GM12878 (cell line): Measurements from ENCODE around the gene NFS1. TPM values are rescaled to one million over a fixed set of nuclear protein-coding genes. Genes with fewer than 3 reads are reported as not detected.

Experiments used
- ATAC-seq: fragments of 200-7000 bp; cut with Tn5 transposase; 3 replicates; pipeline ENCODE4 v1.9.1; 2020; ENCODE audit warnings: mild to moderate bottlenecking, moderate library complexity
- BruUV-seq: library from RNA; stranded (reverse); fragments of 400-500 nt; replicated peaks from 2 replicates; lab custom pipeline; 2021; lab: Mats Ljungman, UMichigan
- CTCF ChIA-PET: fragments of 300-600 bp; sonication (Branson Sonifier 250); formaldehyde crosslinking; extraction: SDS; loops from one replicate; lab custom pipeline; 2021; ENCODE audit warnings: inconsistent platforms; lab: Yijun Ruan, JAX
- POLR2A ChIA-PET: fragments of 350-600 bp; formaldehyde crosslinking; extraction: SDS; loops from one replicate; lab custom pipeline; 2021; ENCODE audit warnings: inconsistent platforms; lab: Charles Lee
- RAD21 ChIA-PET: fragments of 300-600 bp; sonication (Branson Sonifier 250); formaldehyde crosslinking; loops from one replicate; lab custom pipeline; 2023; ENCODE audit warnings: antibody characterized with exemption; ENCODE audit not compliant: unreplicated experiment; lab: Charles Lee
- SMC1A ChIA-PET: fragments of 300-600 bp; sonication (Branson Sonifier 250); formaldehyde crosslinking; loops from one replicate; lab custom pipeline; 2023; ENCODE audit not compliant: unreplicated experiment, uncharacterized antibody; lab: Charles Lee
- DNase-seq: peaks from one replicate; pipeline ENCODE4 v3.0.0-alpha.2; 2011; ENCODE audit warnings: low read depth, low spot score
- FAIRE-seq: peaks from 3 replicates; lab custom pipeline; 2011; peaks lifted over from hg19 to GRCh38; lab: Jason Lieb, UNC
- H2AFZ ChIP-seq: 2 replicates; pipeline ENCODE4 v1.6.0; 2011; ENCODE audit warnings: low read depth, low read length, control low read depth; ENCODE audit not compliant: control insufficient read depth
- H3K27ac ChIP-seq: 2 replicates; pipeline ENCODE4 v1.5.1; 2011; ENCODE audit warnings: control low read depth; ENCODE audit not compliant: control insufficient read depth, insufficient read depth
- H3K27me3 ChIP-seq, 2 experiments: replicated peaks in 1 of 2; 2 replicates each; pipeline versions ENCODE4 v1.6.0 to v1.6.1; 2011; ENCODE audit warnings: low read length in 1 of 2; ENCODE audit not compliant: control insufficient read depth in 2 of 2, insufficient read depth in 2 of 2
- H3K36me3 ChIP-seq, 2 experiments: 2 replicates each; pipeline ENCODE4 v1.5.1; 2011; ENCODE audit warnings: low read length in 1 of 2; ENCODE audit not compliant: control insufficient read depth in 2 of 2, insufficient read depth in 2 of 2
- H3K4me1 ChIP-seq: 2 replicates; pipeline ENCODE4 v1.6.1; 2011; ENCODE audit warnings: mild to moderate bottlenecking, low read length, moderate library complexity, mixed read lengths; ENCODE audit not compliant: control insufficient read depth, insufficient read depth
- H3K4me2 ChIP-seq: 2 replicates; pipeline ENCODE4 v1.6.0; 2011; ENCODE audit warnings: control low read depth; ENCODE audit not compliant: control insufficient read depth, insufficient read depth
- H3K4me3 ChIP-seq: fragments of 200-600 bp; sonication (generic); 2 replicates; pipeline ENCODE4 v1.5.1; 2016
- H3K79me2 ChIP-seq: 2 replicates; pipeline ENCODE4 v1.6.0; 2011; ENCODE audit warnings: low read length; ENCODE audit not compliant: control insufficient read depth, insufficient read depth
- H3K9ac ChIP-seq: 2 replicates; pipeline ENCODE4 v1.8.0; 2011; ENCODE audit warnings: low read length, control low read depth, mixed read lengths; ENCODE audit not compliant: control insufficient read depth, insufficient read depth
- H3K9me3 ChIP-seq: replicated peaks from 3 replicates; pipeline ENCODE4 v1.5.1; 2011; ENCODE audit warnings: mild to moderate bottlenecking, low read length; ENCODE audit not compliant: control insufficient read depth, insufficient read depth
- H4K20me1 ChIP-seq: 2 replicates; pipeline ENCODE4 v1.6.0; 2011; ENCODE audit not compliant: control insufficient read depth, insufficient read depth
- BCL11A ChIP-seq: IDR thresholded peaks from 2 replicates; pipeline ENCODE4 v1.6.1; 2011; ENCODE audit warnings: low read depth, low read length
- FOXK2 ChIP-seq: fragments of 450-650 bp; IDR thresholded peaks from 2 replicates; pipeline ENCODE4 v1.6.1; 2017; ENCODE audit warnings: mild to moderate bottlenecking, moderate library complexity
- HCFC1 ChIP-seq: fragments of 150-350 bp; IDR thresholded peaks from 2 replicates; pipeline ENCODE4 v1.6.1; 2014; ENCODE audit warnings: low read length
- JUND ChIP-seq: IDR thresholded peaks from 2 replicates; pipeline ENCODE4 v1.6.1; 2012; ENCODE audit warnings: low read depth, mild to moderate bottlenecking, low read length, improper control_type of control experiment, moderate library complexity
- KLF5 ChIP-seq: fragments of 450-650 bp; IDR thresholded peaks from 2 replicates; pipeline ENCODE4 v1.6.1; 2014; ENCODE audit warnings: mild to moderate bottlenecking; ENCODE audit not compliant: partially characterized antibody
- MXI1 ChIP-seq: fragments of 150-350 bp; IDR thresholded peaks from 2 replicates; pipeline ENCODE4 v1.6.1; 2011; ENCODE audit warnings: low read depth, mild to moderate bottlenecking, inconsistent platforms, low read length, improper control_type of control experiment
- NRF1 ChIP-seq: conservative IDR thresholded peaks from 2 replicates; pipeline ENCODE4 v1.6.1; 2011; ENCODE audit warnings: mild to moderate bottlenecking, low read depth, low read length, improper control_type of control experiment
- RUNX3 ChIP-seq: IDR thresholded peaks from 2 replicates; pipeline ENCODE4 v1.6.1; 2012; ENCODE audit warnings: low read length, inconsistent platforms
- SRF ChIP-seq, 2 experiments: IDR thresholded peaks; 2 replicates each; pipeline ENCODE4 v1.6.1; 2011; ENCODE audit warnings: low read depth in 2 of 2, low read length in 2 of 2, mild to moderate bottlenecking in 1 of 2, moderate library complexity in 1 of 2
- STAT1 ChIP-seq: fragments of 450-650 bp; conservative IDR thresholded peaks from 2 replicates; pipeline ENCODE4 v1.6.1; 2014; ENCODE audit warnings: antibody characterized with exemption, mild to moderate bottlenecking
- TARDBP ChIP-seq: IDR thresholded peaks from 2 replicates; pipeline ENCODE4 v1.6.1; 2016; ENCODE audit warnings: borderline replicate concordance
- ZNF622 ChIP-seq: fragments of 450-650 bp; IDR thresholded peaks from 2 replicates; pipeline ENCODE4 v1.6.1; 2017; ENCODE audit warnings: mild to moderate bottlenecking, inconsistent platforms
- WGBS: methylation state at CpG from one replicate; pipeline ENCODE4 v1.1.6; 2016; ENCODE audit warnings: low lambda C conversion rate; ENCODE audit not compliant: insufficient replicate concordance, insufficient coverage; ENCODE audit errors: missing lambda C conversion rate; 5-methylcytosine and 5-hydroxymethylcytosine counted together
- in situ Hi-C: fragments of 300-500 bp; cut with MboI; formaldehyde crosslinking; loops from 9 replicates; pipeline ENCODE4 v1.14.3; 2018; ENCODE audit warnings: mixed read lengths
- intact Hi-C: fragments of 100-400 bp; cut with micrococcal nuclease; formaldehyde crosslinking; loops from one replicate; pipeline ENCODE4 v1.14.2; 2022; ENCODE audit not compliant: unreplicated experiment
- polyA plus RNA-seq, 11 experiments: library from polyadenylated mRNA; depleted of rRNA in 4 of 11; unstranded in 6 of 11; stranded (reverse) in 5 of 11; fragments of >200 nt; fragmentation: Nextera tagmentation in 4 of 11; fragmentation: Illumina TruSeq in 1 of 11; extraction: Ambion mirVana in 4 of 11; extraction: Trizol in 1 of 11; gene quantifications; 1 replicate in 1 of 11; 2 replicates in 10 of 11; pipeline versions ENCODE4 v1.2.1 to v1.2.3, GENCODE V29; 2011 to 2016; ENCODE audit warnings: inconsistent platforms in 2 of 11, missing spikeins in 2 of 11, low read depth in 1 of 11
- total RNA-seq, 4 experiments: library from RNA; depleted of rRNA in 3 of 4; stranded (reverse); fragments of >200 nt in 3 of 4; fragmentation: Illumina TruSeq in 1 of 4; extraction: Trizol in 1 of 4; gene quantifications; 2 replicates each; pipeline versions ENCODE4 v1.2.1 to v1.2.3, GENCODE V29; 2013 to 2021
- TF ChIP-seq, protein P1 (sequence below): fragments of 450-650 bp; IDR thresholded peaks from 2 replicates; pipeline ENCODE4 v1.6.1; 2017; ENCODE audit warnings: mild to moderate bottlenecking, low read depth, inconsistent platforms; ENCODE audit not compliant: poor library complexity, severe bottlenecking

Gene NFS1
- total and polyA plus RNA-seq, 10 of the 15 experiments (the other 5 are each of a cell fraction or from before 2014, with no cell fraction given): 9.2 to 74.1 (median 38.6) TPM

DNA sequence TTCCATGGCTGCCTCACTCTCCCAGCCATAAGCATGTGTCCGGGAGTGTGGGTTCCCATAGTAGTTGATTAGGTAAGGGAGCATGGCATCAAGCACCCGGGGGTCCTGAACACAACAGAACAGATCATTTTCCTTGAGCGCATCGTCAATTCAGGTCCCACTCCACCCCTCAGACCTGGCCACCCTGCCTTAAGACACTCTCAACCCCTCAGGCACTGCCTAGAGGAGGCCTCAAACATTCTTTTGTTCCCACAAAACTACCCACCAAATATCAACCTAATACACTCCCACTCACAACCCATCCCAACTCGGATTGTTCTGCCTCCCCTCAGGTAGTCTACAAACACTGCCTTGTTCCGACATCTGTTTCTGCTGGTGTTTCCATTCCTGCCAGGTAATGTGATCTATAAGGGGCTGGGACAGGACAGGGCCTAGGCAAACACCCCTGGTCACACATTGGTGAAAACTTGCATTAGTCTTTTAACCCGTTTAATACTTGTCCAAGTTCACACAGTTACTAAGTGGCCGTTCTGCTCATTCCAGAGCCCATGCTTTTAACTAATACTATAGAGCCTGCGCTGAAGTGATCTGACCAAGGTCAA is 1.4 kb downstream of the NFS1 start:
- no peak overlapping the region for H3K9ac ChIP-seq
- WGBS: 83% methylated on average over 9 of the region's 9 CpGs
- no peak overlapping the region for H3K27ac ChIP-seq
- in situ Hi-C loops: no loop called here
- H4K20me1 ChIP-seq: no peaks in the 10 kb centered on the region
- peaks cover 2 to 13% of the 10 kb centered on the region in 2 experiments; a peak in 3 of 4 replicates for H3K36me3 ChIP-seq
- FAIRE-seq (no peak), ATAC-seq (no peak), DNase-seq (no peak)
- peaks cover 11% of the 10 kb centered on the region; the same call in 1 of the 2 replicates for H3K4me1 ChIP-seq
- no TSS peak for BruUV-seq
- peaks cover 27% of the 10 kb centered on the region for H3K79me2 ChIP-seq
- H3K27me3 ChIP-seq: no peaks in the 10 kb centered on the region
- H3K4me3 ChIP-seq: peak overlapping the region; percentile 71
- ChIA-PET POLR2A (interaction anchor here (0.6 kb wide), 3 partner anchors 42 to 186 kb away, joined by 3 to 4 read pairs (median 3); no protein-coding TSS in a partner anchor), SMC1A (interaction anchor here (0.6 kb wide), 2 partner anchors 15 to 123 kb away, joined by 3 to 5 read pairs; no protein-coding TSS in a partner anchor), CTCF (interaction anchor here (0.6 kb wide), 2 partner anchors 269 to 428 kb away, joined by 3 read pairs; no protein-coding TSS in a partner anchor), RAD21 (no interaction called here)
- H3K9me3 ChIP-seq: no peaks in the 10 kb centered on the region
- H3K4me2 ChIP-seq: peak overlapping the region; percentile 95
- TF ChIP-seq NRF1 (no peak), MXI1 (no peak), RUNX3 (no peak), FOXK2 (peak; percentile 25; the same call in 1 of the 2 replicates)
- TF ChIP-seq, all 136 proteins: peak for 1
- intact Hi-C loops: loop anchor here (2.0 to 5.0 kb wide), 2 partner anchors 95 to 235 kb away; no protein-coding TSS in a partner anchor
- H2AFZ ChIP-seq: peak overlapping the region; percentile 97; the same call in 1 of the 2 replicates

DNA sequence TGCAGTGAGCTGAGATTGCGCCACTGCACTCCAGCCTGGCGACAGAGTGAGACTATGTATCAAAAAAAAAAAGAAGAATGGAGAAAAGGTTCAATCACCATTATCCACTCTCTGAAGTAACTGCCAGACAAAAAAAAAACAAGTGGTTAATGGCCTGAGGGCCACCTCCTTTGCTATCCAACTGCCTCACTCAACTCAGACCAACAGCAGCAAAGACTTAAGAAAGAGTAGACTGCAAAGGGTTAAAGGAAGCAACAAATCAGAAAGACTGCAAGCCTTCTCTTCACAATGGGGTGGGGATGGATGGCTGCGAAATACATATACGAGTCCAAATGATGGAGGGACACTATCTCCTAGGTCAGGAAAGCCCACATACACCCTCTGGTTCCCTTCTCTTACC is 3.2 kb downstream of the NFS1 start:
- no TSS peak for BruUV-seq
- ATAC-seq (no peak), FAIRE-seq (no peak), DNase-seq (no peak)
- Histone ChIP-seq H3K79me2 (peaks cover 25% of the 10 kb centered on the region), H3K4me1 (peaks cover 11% of the 10 kb centered on the region; the same call in 1 of the 2 replicates), H3K36me3 (no peaks in the 10 kb centered on the region; a peak in 2 of 4 replicates), H3K9me3 (no peaks in the 10 kb centered on the region), H3K27me3 (no peaks in the 10 kb centered on the region), H3K9ac (no peak overlapping the region), H3K4me3 (no peak overlapping the region), H3K27ac (no peak overlapping the region), H3K4me2 (no peak overlapping the region), H4K20me1 (no peaks in the 10 kb centered on the region), H2AFZ (no peak overlapping the region)
- in situ Hi-C loops: no loop called here
- ChIA-PET CTCF (interaction anchor here (1.6 kb wide), 1 partner anchor 232 kb away, joined by 3 read pairs; no protein-coding TSS in a partner anchor), SMC1A (no interaction called here), POLR2A (no interaction called here), RAD21 (no interaction called here)
- WGBS: 97% methylated on average over 4 of the region's 4 CpGs
- intact Hi-C loops: loop anchor here (5.0 kb wide), 1 partner anchor 94 kb away; no protein-coding TSS in a partner anchor
- no peak for TF ChIP-seq JUND
- no peak for TF ChIP-seq BCL11A
- TF ChIP-seq ZNF622: no peak
- no peak for TF ChIP-seq TARDBP
- TF ChIP-seq HCFC1: no peak
- TF ChIP-seq, protein P1, sequence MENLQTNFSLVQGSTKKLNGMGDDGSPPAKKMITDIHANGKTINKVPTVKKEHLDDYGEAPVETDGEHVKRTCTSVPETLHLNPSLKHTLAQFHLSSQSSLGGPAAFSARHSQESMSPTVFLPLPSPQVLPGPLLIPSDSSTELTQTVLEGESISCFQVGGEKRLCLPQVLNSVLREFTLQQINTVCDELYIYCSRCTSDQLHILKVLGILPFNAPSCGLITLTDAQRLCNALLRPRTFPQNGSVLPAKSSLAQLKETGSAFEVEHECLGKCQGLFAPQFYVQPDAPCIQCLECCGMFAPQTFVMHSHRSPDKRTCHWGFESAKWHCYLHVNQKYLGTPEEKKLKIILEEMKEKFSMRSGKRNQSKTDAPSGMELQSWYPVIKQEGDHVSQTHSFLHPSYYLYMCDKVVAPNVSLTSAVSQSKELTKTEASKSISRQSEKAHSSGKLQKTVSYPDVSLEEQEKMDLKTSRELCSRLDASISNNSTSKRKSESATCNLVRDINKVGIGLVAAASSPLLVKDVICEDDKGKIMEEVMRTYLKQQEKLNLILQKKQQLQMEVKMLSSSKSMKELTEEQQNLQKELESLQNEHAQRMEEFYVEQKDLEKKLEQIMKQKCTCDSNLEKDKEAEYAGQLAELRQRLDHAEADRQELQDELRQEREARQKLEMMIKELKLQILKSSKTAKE: no peak
- no peak for TF ChIP-seq KLF5
- no peak for TF ChIP-seq STAT1
- TF ChIP-seq SRF (IDR thresholded peaks at IDR 0.05; ENCODE audit: low read depth in 2 of 2, low read length in 2 of 2): no peak
